Measurements from ENCODE around the gene ZNF543. TPM values are rescaled to one million over a fixed set of nuclear protein-coding genes. Genes with fewer than 3 reads are reported as not detected.

ZNF543 gene
- 5.6 and 7.0 TPM in 2 replicates for total RNA-seq (2014; rRNA removed; shearing (Covaris generic))

GRCh38 chr19:57320180-57321084 is at the start of gene ZNF543:
TSS of gene ZNF543 (plus strand) at chr19:57320472. CDS start at chr19:57320854, 382 bp downstream.

GRCh38 chr19:57280165-57280961 is 39.9 kb upstream of the ZNF543 start, which contains the start of gene ZNF460:
TSS of gene ZNF460 (plus strand) at chr19:57280485. CDS start at chr19:57280807, 322 bp downstream.

GRCh38 chr19:57350877-57351805 is 30.9 kb downstream of the ZNF543 start, which contains the start of gene ZNF304:
TSS of gene ZNF304 (plus strand) at chr19:57351271. CDS start at chr19:57351665, 394 bp downstream.

GRCh38 chr19:57362997-57363687 is 42.9 kb downstream of the ZNF543 start, which contains the start of the genes TRAPPC2B and ZNF547:
TSS of gene TRAPPC2B (plus strand) at chr19:57363551. CDS start at chr19:57364834, 1,283 bp downstream.
TSS of gene ZNF547 (plus strand) at chr19:57363551. CDS start at chr19:57368556, 5,005 bp downstream.

Other genes with a start within 250 kb of the ZNF543 start
- gene USP29, start 200.5 kb upstream of the ZNF543 start, total RNA-seq (2014; rRNA removed; shearing (Covaris generic)), result not detected in 2 replicates
- gene ZIM3, start 175.3 kb upstream of the ZNF543 start, total RNA-seq (2014; rRNA removed; shearing (Covaris generic)), result not detected in 2 replicates
- gene DUXA, start 153.0 kb upstream of the ZNF543 start, total RNA-seq (2014; rRNA removed; shearing (Covaris generic)), result not detected in 2 replicates
- 31.9 and 35.6 TPM in 2 replicates for gene ZNF264, start 129.0 kb upstream of the ZNF543 start, total RNA-seq (2014; rRNA removed; shearing (Covaris generic))
- 0.29 TPM in 1 of 2 replicates, not detected in the other for gene AURKC, start 89.4 kb upstream of the ZNF543 start, total RNA-seq (2014; rRNA removed; shearing (Covaris generic))
- gene ZNF805, start 79.8 kb upstream of the ZNF543 start, total RNA-seq (2014; rRNA removed; shearing (Covaris generic)), result 10.4 and 12.3 TPM in 2 replicates
- 61.4 and 62.2 TPM in 2 replicates for gene ZNF460, start 40.0 kb upstream of the ZNF543 start, total RNA-seq (2014; rRNA removed; shearing (Covaris generic))
- gene ZNF304, start 30.8 kb downstream of the ZNF543 start, total RNA-seq (2014; rRNA removed; shearing (Covaris generic)), result 4.3 and 4.7 TPM in 2 replicates
- 12.4 and 13.2 TPM in 2 replicates for gene TRAPPC2B, start 43.1 kb downstream of the ZNF543 start, total RNA-seq (2014; rRNA removed; shearing (Covaris generic))
- gene ZNF547, start 43.1 kb downstream of the ZNF543 start, total RNA-seq (2014; rRNA removed; shearing (Covaris generic)), result 0.66 and 1.4 TPM in 2 replicates
- gene ZNF548, start 69.4 kb downstream of the ZNF543 start, total RNA-seq (2014; rRNA removed; shearing (Covaris generic)), result 24.1 and 29.3 TPM in 2 replicates
- gene ZNF17, start 90.7 kb downstream of the ZNF543 start, total RNA-seq (2014; rRNA removed; shearing (Covaris generic)), result 8.4 and 9.6 TPM in 2 replicates
- gene ZNF749, start 114.9 kb downstream of the ZNF543 start, total RNA-seq (2014; rRNA removed; shearing (Covaris generic)), result 16.1 and 24.3 TPM in 2 replicates
- 0.15 and 0.50 TPM in 2 replicates for gene VN1R1, start 136.7 kb downstream of the ZNF543 start, total RNA-seq (2014; rRNA removed; shearing (Covaris generic))
- gene ZNF772, start 157.1 kb downstream of the ZNF543 start, total RNA-seq (2014; rRNA removed; shearing (Covaris generic)), result 12.3 and 15.8 TPM in 2 replicates
- gene ZNF419, start 167.3 kb downstream of the ZNF543 start, total RNA-seq (2014; rRNA removed; shearing (Covaris generic)), result 7.7 and 17.7 TPM in 2 replicates
- 9.1 and 23.1 TPM in 2 replicates for gene ZNF773, start 179.5 kb downstream of the ZNF543 start, total RNA-seq (2014; rRNA removed; shearing (Covaris generic))
- gene ZNF549, start 206.9 kb downstream of the ZNF543 start, total RNA-seq (2014; rRNA removed; shearing (Covaris generic)), result 2.3 and 4.2 TPM in 2 replicates
- gene ZNF550, start 239.4 kb downstream of the ZNF543 start, total RNA-seq (2014; rRNA removed; shearing (Covaris generic)), result 11.8 and 12.6 TPM in 2 replicates

Data from A375 (cell line).